ENCODE measurements around the gene CCL28.
A peak's percentile ranks its signal among the peaks of the same experiment; 100 is the strongest.

CCL28 gene

GRCh38 chr5:43357067-43357466 lies 55.1 kb downstream of the CCL28 start:
- DNase-seq (ENCODE audit: low read depth), result no peak

GRCh38 chr5:43354774-43355173 lies 57.4 kb downstream of the CCL28 start:
- no peak for DNase-seq (ENCODE audit: low read depth)

- DNase-seq (ENCODE audit: low read depth), result no peak
Observed at GRCh38 chr5:43353668-43354067, 58.5 kb downstream of the CCL28 start.

GRCh38 chr5:43352915-43353314 lies 59.3 kb downstream of the CCL28 start:
- DNase-seq (ENCODE audit: low read depth), result no peak

- DNase-seq (ENCODE audit: low read depth), result no peak
Observed at GRCh38 chr5:43352131-43352530, 60.1 kb downstream of the CCL28 start.

- DNase-seq (ENCODE audit: low read depth), result no peak
Observed at GRCh38 chr5:43348861-43349363, 63.3 kb downstream of the CCL28 start.

GRCh38 chr5:43348207-43348606 lies 64.0 kb downstream of the CCL28 start:
- no peak for DNase-seq (ENCODE audit: low read depth)

GRCh38 chr5:43338862-43339261 lies 73.3 kb downstream of the CCL28 start:
- DNase-seq (ENCODE audit: low read depth), result no peak

- DNase-seq (ENCODE audit: low read depth), result peak; percentile 45
Observed at GRCh38 chr5:43336159-43336558, 76.0 kb downstream of the CCL28 start.

GRCh38 chr5:43335681-43336080 lies 76.5 kb downstream of the CCL28 start:
- DNase-seq (ENCODE audit: low read depth), result no peak

GRCh38 chr5:43332401-43332800 lies 79.8 kb downstream of the CCL28 start:
- peak; percentile 33 for DNase-seq (ENCODE audit: low read depth)

Measured in ELR (cell line).